WTC11 (cell line): ENCODE data around the gene TANC1. TPM values are rescaled to one million over a fixed set of nuclear protein-coding genes. Genes with fewer than 3 reads are reported as not detected.

Experiments used
- ATAC-seq: fragments of 200-7000 bp; cut with Tn5 transposase; 2 replicates; pipeline ENCODE4 v1.10.0; 2021; ENCODE audit warnings: mild to moderate bottlenecking, moderate library complexity
- CTCF ChIA-PET: fragments of 300-600 bp; sonication (Branson Sonifier 250); formaldehyde crosslinking; loops from one replicate; lab custom pipeline; 2021; ENCODE audit warnings: antibody characterized with exemption; lab: Charles Lee
- POLR2A ChIA-PET: fragments of 350-600 bp; sonication (Branson Sonifier 250); formaldehyde crosslinking; loops from one replicate; lab custom pipeline; 2021; ENCODE audit warnings: antibody characterized with exemption; lab: Charles Lee
- DNase-seq: peaks from one replicate; pipeline ENCODE4 v3.0.0; 2021; ENCODE audit warnings: low spot score
- H3K27ac Mint-ChIP-seq: 2 replicates; pipeline ENCODE4 v1.8.0; 2021; ENCODE audit warnings: mixed read lengths
- H3K27me3 Mint-ChIP-seq: 2 replicates; pipeline ENCODE4 v1.8.0; 2021; ENCODE audit warnings: low read depth, mild to moderate bottlenecking, moderate library complexity, mixed read lengths
- H3K36me3 Mint-ChIP-seq: 2 replicates; pipeline ENCODE4 v1.8.0; 2021; ENCODE audit warnings: mixed read lengths
- H3K4me1 Mint-ChIP-seq: 2 replicates; pipeline ENCODE4 v1.8.0; 2022; ENCODE audit warnings: mixed read lengths
- H3K4me3 Mint-ChIP-seq: 2 replicates; pipeline ENCODE4 v1.8.0; 2021; ENCODE audit warnings: mild to moderate bottlenecking, moderate library complexity, mixed read lengths
- H3K9me3 Mint-ChIP-seq: 2 replicates; pipeline ENCODE4 v1.8.0; 2021; ENCODE audit warnings: mixed read lengths
- CREB1 ChIP-seq: sonication (generic); formaldehyde crosslinking; IDR thresholded peaks from 2 replicates; pipeline ENCODE4 v1.8.0; 2023; ENCODE audit warnings: mild to moderate bottlenecking, missing genetic modification reagents
- HMGA2 ChIP-seq: fragments of 250-450 bp; sonication (Bioruptor Pico); IDR thresholded peaks from 2 replicates; pipeline ENCODE4 v1.4.0; 2021; ENCODE audit warnings: mild to moderate bottlenecking, moderate library complexity
- KAT7 ChIP-seq: sonication (generic); formaldehyde crosslinking; IDR thresholded peaks from 2 replicates; pipeline ENCODE4 v1.8.1; 2023; ENCODE audit warnings: missing genetic modification reagents, mild to moderate bottlenecking, borderline replicate concordance
- MYBL2 ChIP-seq: sonication (generic); formaldehyde crosslinking; IDR thresholded peaks from 2 replicates; pipeline ENCODE4 v1.8.1; 2023; ENCODE audit warnings: mild to moderate bottlenecking, moderate library complexity, missing genetic modification reagents
- NFATC4 ChIP-seq: fragments of 250-450 bp; sonication (Bioruptor Pico); IDR thresholded peaks from 2 replicates; pipeline ENCODE4 v1.9.0; 2021; ENCODE audit warnings: mild to moderate bottlenecking
- PRRX2 ChIP-seq: fragments of 250-450 bp; sonication (Bioruptor Pico); IDR thresholded peaks from 2 replicates; pipeline ENCODE4 v1.8.0; 2021; ENCODE audit warnings: mild to moderate bottlenecking
- RELA ChIP-seq: sonication (generic); formaldehyde crosslinking; IDR thresholded peaks from 2 replicates; pipeline ENCODE4 v1.8.1; 2022; ENCODE audit warnings: missing genetic modification reagents, mild to moderate bottlenecking, borderline replicate concordance
- TCF7 ChIP-seq: sonication (generic); formaldehyde crosslinking; IDR thresholded peaks from 2 replicates; pipeline ENCODE4 v1.8.0; 2022; ENCODE audit warnings: mild to moderate bottlenecking, low read depth, missing genetic modification reagents, moderate library complexity
- TP53 ChIP-seq: sonication (generic); formaldehyde crosslinking; IDR thresholded peaks from 2 replicates; pipeline ENCODE4 v1.8.1; 2023; ENCODE audit warnings: mild to moderate bottlenecking, missing genetic modification reagents
- ZNF219 ChIP-seq: sonication (generic); formaldehyde crosslinking; IDR thresholded peaks from 2 replicates; pipeline ENCODE4 v1.8.0; 2023; ENCODE audit warnings: missing genetic modification reagents, mild to moderate bottlenecking, borderline replicate concordance
- ZNF232 ChIP-seq: sonication (generic); formaldehyde crosslinking; IDR thresholded peaks from 2 replicates; pipeline ENCODE4 v1.8.0; 2022; ENCODE audit warnings: mild to moderate bottlenecking, missing genetic modification reagents
- ZNF263 ChIP-seq: sonication (generic); formaldehyde crosslinking; IDR thresholded peaks from 2 replicates; pipeline ENCODE4 v1.8.1; 2022; ENCODE audit warnings: low read depth, mild to moderate bottlenecking, moderate library complexity, missing genetic modification reagents
- ZNF416 ChIP-seq: fragments of 250-450 bp; sonication (Bioruptor Pico); IDR thresholded peaks from 2 replicates; pipeline ENCODE4 v1.9.0; 2021; ENCODE audit warnings: mild to moderate bottlenecking, inconsistent platforms
- total RNA-seq: library from RNA; stranded (reverse); gene quantifications from 3 replicates; pipeline ENCODE4 v1.2.3, GENCODE V29; 2021
- TF ChIP-seq, protein P1 (sequence below): sonication (generic); formaldehyde crosslinking; IDR thresholded peaks from 2 replicates; pipeline ENCODE4 v1.8.0; 2023; ENCODE audit warnings: missing genetic modification reagents
- TF ChIP-seq, protein P2 (sequence below): fragments of 250-450 bp; sonication (Bioruptor Pico); IDR thresholded peaks from 2 replicates; pipeline ENCODE4 v1.8.0; 2021; ENCODE audit warnings: mild to moderate bottlenecking
- TF ChIP-seq, protein P3 (sequence below): fragments of 250-450 bp; sonication (Bioruptor Pico); IDR thresholded peaks from 2 replicates; pipeline ENCODE4 v1.9.0; 2021; ENCODE audit warnings: moderate library complexity, mild to moderate bottlenecking, inconsistent platforms, borderline replicate concordance
- TF ChIP-seq, protein P4 (sequence below): fragments of 250-450 bp; sonication (Bioruptor Pico); conservative IDR thresholded peaks from 2 replicates; pipeline ENCODE4 v1.9.0; 2021; ENCODE audit warnings: mild to moderate bottlenecking
- TF ChIP-seq, protein P5 (sequence below): sonication (generic); formaldehyde crosslinking; IDR thresholded peaks from 2 replicates; pipeline ENCODE4 v1.8.0; 2022; ENCODE audit warnings: mild to moderate bottlenecking, missing genetic modification reagents
- TF ChIP-seq, protein P6 (sequence below): sonication (generic); formaldehyde crosslinking; IDR thresholded peaks from 2 replicates; pipeline ENCODE4 v1.8.0; 2023; ENCODE audit warnings: missing genetic modification reagents, mild to moderate bottlenecking, borderline replicate concordance

TANC1 gene
- total RNA-seq, 1 experiment from 2014 or later = 11.6 TPM

DNA sequence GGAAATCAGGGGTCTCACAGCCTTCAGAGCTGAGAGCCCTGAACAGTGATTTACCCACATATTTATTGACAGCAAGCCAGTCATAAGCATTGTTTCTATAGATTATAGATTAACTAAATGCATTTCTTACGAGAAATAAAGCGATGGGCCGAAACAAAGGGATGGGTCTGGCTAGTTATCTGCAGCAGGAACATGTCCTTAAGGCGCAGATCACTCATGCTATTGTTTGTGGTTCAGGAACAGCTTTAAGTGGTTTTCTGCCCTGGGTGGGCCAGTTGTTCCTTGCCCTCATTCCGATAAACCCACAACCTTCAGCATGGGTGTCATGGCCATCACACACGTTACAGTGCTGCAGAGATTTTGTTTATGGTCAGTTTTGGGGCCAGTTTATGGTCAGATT lies 36.4 kb downstream of the TANC1 start:
- H3K4me3 Mint-ChIP-seq = no peak overlapping the region

DNA sequence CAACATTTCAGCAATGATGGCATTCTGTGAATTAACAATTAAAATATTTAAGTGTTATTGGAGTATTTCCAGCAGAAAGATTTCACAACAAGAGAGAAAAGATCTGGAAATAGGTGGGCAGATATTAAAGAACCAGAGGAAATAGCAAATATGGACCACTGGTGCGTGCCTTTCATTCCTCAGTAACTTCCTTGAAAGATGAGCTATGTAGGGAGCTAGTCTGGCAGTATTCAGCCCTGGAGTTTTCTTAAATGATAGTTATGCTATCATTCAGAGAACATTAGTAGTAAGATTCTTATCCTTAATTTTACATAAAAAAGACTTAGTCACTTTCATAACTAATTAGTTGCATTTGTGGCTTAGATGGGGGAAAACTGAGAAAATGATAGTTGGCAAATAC lies 41.5 kb downstream of the TANC1 start:
- ATAC-seq (no peak), DNase-seq (no peak)
- Mint-ChIP-seq H3K27me3 (no peaks in the 10 kb centered on the region; the same call in 1 of the 2 replicates), H3K36me3 (peaks cover 28% of the 10 kb centered on the region), H3K27ac (no peak overlapping the region), H3K4me3 (no peak overlapping the region), H3K4me1 (peaks cover 8% of the 10 kb centered on the region), H3K9me3 (peaks cover 32% of the 10 kb centered on the region)
- CTCF ChIA-PET = interaction anchor here (1.0 kb wide), 1 partner anchor 98 kb away, joined by 4 read pairs; no protein-coding TSS in a partner anchor
- POLR2A ChIA-PET = interaction anchor here (0.7 kb wide), 1 partner anchor 28 kb away, joined by 3 read pairs; no protein-coding TSS in a partner anchor
- TF ChIP-seq KAT7 (CRISPR knock-in tag) = no peak
- TF ChIP-seq, protein P1, sequence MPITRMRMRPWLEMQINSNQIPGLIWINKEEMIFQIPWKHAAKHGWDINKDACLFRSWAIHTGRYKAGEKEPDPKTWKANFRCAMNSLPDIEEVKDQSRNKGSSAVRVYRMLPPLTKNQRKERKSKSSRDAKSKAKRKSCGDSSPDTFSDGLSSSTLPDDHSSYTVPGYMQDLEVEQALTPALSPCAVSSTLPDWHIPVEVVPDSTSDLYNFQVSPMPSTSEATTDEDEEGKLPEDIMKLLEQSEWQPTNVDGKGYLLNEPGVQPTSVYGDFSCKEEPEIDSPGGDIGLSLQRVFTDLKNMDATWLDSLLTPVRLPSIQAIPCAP (CRISPR knock-in tag) = no peak
- TF ChIP-seq, protein P2, sequence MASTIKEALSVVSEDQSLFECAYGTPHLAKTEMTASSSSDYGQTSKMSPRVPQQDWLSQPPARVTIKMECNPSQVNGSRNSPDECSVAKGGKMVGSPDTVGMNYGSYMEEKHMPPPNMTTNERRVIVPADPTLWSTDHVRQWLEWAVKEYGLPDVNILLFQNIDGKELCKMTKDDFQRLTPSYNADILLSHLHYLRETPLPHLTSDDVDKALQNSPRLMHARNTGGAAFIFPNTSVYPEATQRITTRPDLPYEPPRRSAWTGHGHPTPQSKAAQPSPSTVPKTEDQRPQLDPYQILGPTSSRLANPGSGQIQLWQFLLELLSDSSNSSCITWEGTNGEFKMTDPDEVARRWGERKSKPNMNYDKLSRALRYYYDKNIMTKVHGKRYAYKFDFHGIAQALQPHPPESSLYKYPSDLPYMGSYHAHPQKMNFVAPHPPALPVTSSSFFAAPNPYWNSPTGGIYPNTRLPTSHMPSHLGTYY (CRISPR knock-in tag) = no peak
- TF ChIP-seq, all 79 proteins: peak for 0

More for the DNA sequence above, 36.4 kb downstream of the TANC1 start:
- ChIA-PET POLR2A (no interaction called here), CTCF (no interaction called here)
- no peak for TF ChIP-seq MYBL2 (CRISPR knock-in tag)
- TF ChIP-seq, protein P3, sequence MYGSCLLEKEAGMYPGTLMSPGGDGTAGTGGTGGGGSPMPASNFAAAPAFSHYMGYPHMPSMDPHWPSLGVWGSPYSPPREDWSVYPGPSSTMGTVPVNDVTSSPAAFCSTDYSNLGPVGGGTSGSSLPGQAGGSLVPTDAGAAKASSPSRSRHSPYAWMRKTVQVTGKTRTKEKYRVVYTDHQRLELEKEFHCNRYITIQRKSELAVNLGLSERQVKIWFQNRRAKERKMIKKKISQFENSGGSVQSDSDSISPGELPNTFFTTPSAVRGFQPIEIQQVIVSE (CRISPR knock-in tag) = no peak
- TF ChIP-seq HMGA2 = no peak
- TF ChIP-seq PRRX2 = no peak
- no peak for TF ChIP-seq NFATC4 (CRISPR knock-in tag)
- TF ChIP-seq, protein P4, sequence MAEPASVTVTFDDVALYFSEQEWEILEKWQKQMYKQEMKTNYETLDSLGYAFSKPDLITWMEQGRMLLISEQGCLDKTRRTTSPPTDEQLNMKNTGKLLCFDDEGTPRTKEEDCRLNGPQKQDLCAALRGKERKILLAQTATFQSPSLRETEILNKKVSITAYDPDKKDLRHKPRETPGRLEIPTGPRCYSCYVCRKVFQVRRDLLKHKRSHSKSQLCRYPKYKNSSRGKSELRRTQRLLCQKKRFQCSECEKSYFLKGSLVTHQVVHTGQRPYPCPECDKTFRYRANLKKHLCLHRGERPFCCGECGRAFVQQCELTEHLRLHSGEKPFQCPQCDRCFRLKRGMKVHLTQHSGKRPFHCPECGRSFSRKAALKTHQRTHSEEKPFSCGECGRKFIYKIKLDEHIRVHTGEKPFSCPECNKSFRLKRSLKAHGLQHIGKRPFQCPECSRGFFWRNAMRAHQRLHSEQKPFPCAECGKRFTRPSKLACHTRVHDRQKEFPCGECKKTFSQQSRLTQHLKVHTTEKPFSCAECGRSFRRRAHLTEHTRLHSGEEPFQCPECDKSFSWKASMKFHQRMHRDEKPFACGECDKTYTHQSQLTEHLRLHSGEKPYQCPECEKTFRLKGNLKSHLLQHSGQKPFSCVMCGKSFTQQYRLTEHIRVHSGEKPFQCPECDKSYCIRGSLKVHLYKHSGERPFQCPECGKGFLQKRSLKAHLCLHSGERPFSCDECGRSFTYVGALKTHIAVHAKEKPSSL (CRISPR knock-in tag) = no peak
- no peak for TF ChIP-seq ZNF416 (CRISPR knock-in tag)
- no peak for TF ChIP-seq TCF7 (CRISPR knock-in tag)
- TF ChIP-seq, protein P5, sequence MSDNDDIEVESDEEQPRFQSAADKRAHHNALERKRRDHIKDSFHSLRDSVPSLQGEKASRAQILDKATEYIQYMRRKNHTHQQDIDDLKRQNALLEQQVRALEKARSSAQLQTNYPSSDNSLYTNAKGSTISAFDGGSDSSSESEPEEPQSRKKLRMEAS (CRISPR knock-in tag) = no peak
- no peak for TF ChIP-seq RELA (CRISPR knock-in tag)
- TF ChIP-seq TP53 = no peak
- no peak for TF ChIP-seq ZNF232 (CRISPR knock-in tag)
- no peak for TF ChIP-seq ZNF219
- no peak for TF ChIP-seq CREB1
- TF ChIP-seq, protein P6, sequence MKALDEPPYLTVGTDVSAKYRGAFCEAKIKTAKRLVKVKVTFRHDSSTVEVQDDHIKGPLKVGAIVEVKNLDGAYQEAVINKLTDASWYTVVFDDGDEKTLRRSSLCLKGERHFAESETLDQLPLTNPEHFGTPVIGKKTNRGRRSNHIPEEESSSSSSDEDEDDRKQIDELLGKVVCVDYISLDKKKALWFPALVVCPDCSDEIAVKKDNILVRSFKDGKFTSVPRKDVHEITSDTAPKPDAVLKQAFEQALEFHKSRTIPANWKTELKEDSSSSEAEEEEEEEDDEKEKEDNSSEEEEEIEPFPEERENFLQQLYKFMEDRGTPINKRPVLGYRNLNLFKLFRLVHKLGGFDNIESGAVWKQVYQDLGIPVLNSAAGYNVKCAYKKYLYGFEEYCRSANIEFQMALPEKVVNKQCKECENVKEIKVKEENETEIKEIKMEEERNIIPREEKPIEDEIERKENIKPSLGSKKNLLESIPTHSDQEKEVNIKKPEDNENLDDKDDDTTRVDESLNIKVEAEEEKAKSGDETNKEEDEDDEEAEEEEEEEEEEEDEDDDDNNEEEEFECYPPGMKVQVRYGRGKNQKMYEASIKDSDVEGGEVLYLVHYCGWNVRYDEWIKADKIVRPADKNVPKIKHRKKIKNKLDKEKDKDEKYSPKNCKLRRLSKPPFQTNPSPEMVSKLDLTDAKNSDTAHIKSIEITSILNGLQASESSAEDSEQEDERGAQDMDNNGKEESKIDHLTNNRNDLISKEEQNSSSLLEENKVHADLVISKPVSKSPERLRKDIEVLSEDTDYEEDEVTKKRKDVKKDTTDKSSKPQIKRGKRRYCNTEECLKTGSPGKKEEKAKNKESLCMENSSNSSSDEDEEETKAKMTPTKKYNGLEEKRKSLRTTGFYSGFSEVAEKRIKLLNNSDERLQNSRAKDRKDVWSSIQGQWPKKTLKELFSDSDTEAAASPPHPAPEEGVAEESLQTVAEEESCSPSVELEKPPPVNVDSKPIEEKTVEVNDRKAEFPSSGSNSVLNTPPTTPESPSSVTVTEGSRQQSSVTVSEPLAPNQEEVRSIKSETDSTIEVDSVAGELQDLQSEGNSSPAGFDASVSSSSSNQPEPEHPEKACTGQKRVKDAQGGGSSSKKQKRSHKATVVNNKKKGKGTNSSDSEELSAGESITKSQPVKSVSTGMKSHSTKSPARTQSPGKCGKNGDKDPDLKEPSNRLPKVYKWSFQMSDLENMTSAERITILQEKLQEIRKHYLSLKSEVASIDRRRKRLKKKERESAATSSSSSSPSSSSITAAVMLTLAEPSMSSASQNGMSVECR (CRISPR knock-in tag) = no peak
- TF ChIP-seq ZNF263 (CRISPR knock-in tag) = no peak
- H3K36me3 Mint-ChIP-seq = peaks cover 30% of the 10 kb centered on the region
- peaks cover 2% of the 10 kb centered on the region for H3K4me1 Mint-ChIP-seq
- H3K9me3 Mint-ChIP-seq = peaks cover 30% of the 10 kb centered on the region
- H3K27ac Mint-ChIP-seq = no peak overlapping the region
- peaks cover 3% of the 10 kb centered on the region; the same call in 1 of the 2 replicates for H3K27me3 Mint-ChIP-seq
- DNase-seq (no peak), ATAC-seq (no peak)
